SU-DHL-6 (cell line): Measurements from ENCODE around the gene FAM171A1.

Experiments
- H2AFZ ChIP-seq: fragments of 200-600 bp; sonication (generic); 2 replicates; pipeline ENCODE4 v1.6.1; 2014; ENCODE audit warnings: low read depth, mild to moderate bottlenecking, moderate library complexity, mixed read lengths, antibody characterized with exemption, low read length; ENCODE audit not compliant: severe bottlenecking
- H3F3A ChIP-seq: fragments of 200-600 bp; shearing (Covaris generic); 2 replicates; pipeline ENCODE4 v1.6.0; 2016; ENCODE audit warnings: antibody characterized with exemption, mild to moderate bottlenecking; ENCODE audit not compliant: insufficient read depth
- H3K27ac ChIP-seq: fragments of 200-600 bp; sonication (generic); 2 replicates; pipeline ENCODE4 v1.5.1; 2016; ENCODE audit warnings: low read depth, mild to moderate bottlenecking, low read length, moderate library complexity, mixed read lengths
- H3K27me3 ChIP-seq: fragments of 200-600 bp; sonication (generic), shearing (Covaris generic); 2 replicates; pipeline ENCODE4 v1.6.0; 2014; ENCODE audit warnings: mild to moderate bottlenecking, low read length
- H3K36me3 ChIP-seq: fragments of 200-600 bp; sonication (generic); 2 replicates; pipeline ENCODE4 v1.6.1; 2014; ENCODE audit warnings: mild to moderate bottlenecking, low read length, mixed read lengths
- H3K4me2 ChIP-seq: fragments of 300-600, 200-600 bp; shearing (Covaris generic), sonication (generic); 2 replicates; pipeline ENCODE4 v1.6.0; 2014; ENCODE audit warnings: low read length, low read depth, mild to moderate bottlenecking; ENCODE audit not compliant: poor library complexity, severe bottlenecking
- H3K4me3 ChIP-seq: fragments of 200-600 bp; sonication (generic); 2 replicates; pipeline ENCODE4 v1.5.1; 2014; ENCODE audit warnings: antibody characterized with exemption, low read length, mild to moderate bottlenecking, mixed read lengths; ENCODE audit not compliant: insufficient read depth, poor library complexity, severe bottlenecking
- H3K79me2 ChIP-seq: fragments of 200-600 bp; sonication (generic); 2 replicates; pipeline ENCODE4 v1.6.1; 2014; ENCODE audit warnings: mild to moderate bottlenecking, low read length, moderate library complexity; ENCODE audit not compliant: insufficient read depth
- H3K9ac ChIP-seq: fragments of 200-600 bp; sonication (generic); 2 replicates; pipeline ENCODE4 v1.7.0; 2014; ENCODE audit warnings: mild to moderate bottlenecking, low read length
- H3K9me2 ChIP-seq: fragments of 200-600 bp; sonication (generic); replicated peaks from 2 replicates; pipeline ENCODE4 v1.6.1; 2014; ENCODE audit warnings: low read length; ENCODE audit not compliant: insufficient read depth
- H3K9me3 ChIP-seq: fragments of 200-600 bp; sonication (generic); 2 replicates; pipeline ENCODE4 v1.6.1; 2014; ENCODE audit warnings: low read length, mixed read lengths; ENCODE audit not compliant: insufficient read depth
- H4K20me1 ChIP-seq: fragments of 200-600 bp; sonication (generic); 2 replicates; pipeline ENCODE4 v1.6.1; 2014; ENCODE audit warnings: low read depth, mild to moderate bottlenecking, antibody characterized with exemption, low read length, moderate library complexity, mixed read lengths
- CTCF ChIP-seq: fragments of 200-600 bp; sonication (generic); IDR thresholded peaks from one replicate; pipeline ENCODE4 v1.5.1; 2017; ENCODE audit warnings: antibody characterized with exemption, mild to moderate bottlenecking, low read length, moderate library complexity; ENCODE audit not compliant: insufficient read depth, poor library complexity, severe bottlenecking
- EZH2phosphoT487 ChIP-seq: fragments of 200-600 bp; sonication (generic), shearing (Covaris generic); conservative IDR thresholded peaks from 2 replicates; pipeline ENCODE4 v1.6.1; 2018; ENCODE audit warnings: mild to moderate bottlenecking, antibody characterized with exemption, low read length, moderate library complexity, mixed read lengths

Gene FAM171A1

DNA sequence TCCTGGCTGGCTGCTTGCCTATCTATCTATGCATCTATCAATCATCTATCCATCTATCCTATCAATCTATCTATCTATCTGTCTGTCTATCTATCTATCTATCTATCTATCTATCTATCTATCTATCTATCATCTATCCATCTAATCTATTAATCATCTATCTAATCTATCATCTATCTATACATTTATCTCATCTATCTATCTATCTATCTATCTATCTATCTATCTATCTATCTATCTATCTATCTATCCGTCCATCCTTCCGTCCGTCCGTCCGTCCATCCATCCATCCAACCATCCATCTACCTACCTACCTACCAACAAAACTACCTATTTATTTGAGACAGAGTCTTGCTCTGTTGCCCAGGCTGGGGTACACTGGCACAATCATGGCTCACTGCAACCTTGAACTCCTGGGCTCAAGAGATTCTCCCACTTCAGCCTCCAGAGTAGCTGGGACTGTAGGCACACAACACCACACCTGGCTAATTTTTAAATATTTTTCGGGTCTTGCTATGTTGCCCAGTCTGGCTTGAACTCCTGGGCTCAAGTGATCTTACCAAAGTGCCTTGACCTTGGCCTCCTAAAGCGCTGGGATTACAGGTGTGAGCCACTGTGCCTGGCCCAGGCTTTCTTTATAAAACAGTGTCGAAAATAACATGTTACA is 107.3 kb downstream of the FAM171A1 start:
- no peak overlapping the region for H3K27ac ChIP-seq
- H3K36me3 ChIP-seq: no peaks in the 10 kb centered on the region
- no peaks in the 10 kb centered on the region for H3K79me2 ChIP-seq

DNA sequence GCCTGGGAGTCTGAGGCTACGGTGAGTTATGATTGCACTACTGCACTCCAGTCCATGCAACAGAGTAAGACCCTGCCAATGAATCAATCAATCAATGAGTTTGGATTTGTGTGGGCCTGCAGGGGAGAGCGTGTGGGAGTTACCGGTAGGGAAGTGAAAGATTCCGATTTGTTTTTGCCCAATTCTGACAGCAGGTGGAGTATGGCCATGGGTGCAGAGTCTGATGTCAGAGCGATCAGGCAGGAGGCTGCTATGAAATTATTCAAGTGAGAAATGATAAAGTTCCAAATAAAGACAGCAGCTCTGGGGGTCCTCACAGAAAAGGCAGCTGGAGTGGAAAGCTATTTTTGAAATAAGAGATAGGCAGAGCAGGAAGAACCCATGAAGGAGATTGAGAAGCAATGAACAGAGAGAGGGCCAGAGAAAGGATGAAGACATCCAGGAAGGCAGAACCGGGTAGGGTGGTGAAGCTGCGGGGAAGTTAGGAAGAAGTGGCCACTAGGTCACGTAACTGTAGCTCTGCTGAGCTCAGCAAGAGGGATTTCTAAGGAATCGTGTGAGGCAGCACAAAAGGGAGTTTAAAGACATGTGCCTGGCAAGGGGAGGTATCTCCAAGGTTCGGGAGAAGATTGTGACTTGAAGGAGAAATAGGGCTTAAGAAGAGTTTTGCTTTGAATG is 108.9 kb downstream of the FAM171A1 start:
- no peak overlapping the region for H3K4me3 ChIP-seq

More for the DNA sequence above, 107.3 kb downstream of the FAM171A1 start:
- TF ChIP-seq CTCF: no peak
- TF ChIP-seq EZH2phosphoT487: no peak
- H3K4me2 ChIP-seq: no peak overlapping the region
- H3K9ac ChIP-seq: no peak overlapping the region
- no peaks in the 10 kb centered on the region for H3F3A ChIP-seq
- no peak overlapping the region for H2AFZ ChIP-seq
- H4K20me1 ChIP-seq: no peaks in the 10 kb centered on the region
- no peaks in the 10 kb centered on the region for H3K27me3 ChIP-seq
- no peaks in the 10 kb centered on the region for H3K9me3 ChIP-seq
- no peak overlapping the region for H3K4me3 ChIP-seq
- no peaks in the 10 kb centered on the region for H3K9me2 ChIP-seq

DNA sequence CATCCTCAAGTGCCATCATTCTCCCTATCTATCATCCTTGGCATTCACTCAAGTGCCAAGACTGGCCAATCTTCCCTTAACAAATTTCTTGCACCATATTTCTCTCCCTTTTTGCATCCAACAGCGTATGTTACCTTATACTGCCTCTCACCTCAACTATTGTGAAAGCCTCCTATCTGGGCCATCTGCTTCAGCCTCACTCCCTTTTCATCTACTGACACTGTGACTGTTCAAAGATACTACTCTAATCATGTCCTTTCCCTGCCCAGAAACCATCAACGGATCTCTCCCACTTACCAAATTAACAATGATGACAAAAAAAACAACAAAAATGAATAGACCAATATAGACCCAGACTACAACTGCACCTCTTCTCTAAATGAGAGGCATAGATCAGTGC is 112.0 kb downstream of the FAM171A1 start:
- no peaks in the 10 kb centered on the region for H4K20me1 ChIP-seq
- no peak overlapping the region for H2AFZ ChIP-seq
- no peaks in the 10 kb centered on the region for H3K27me3 ChIP-seq
- no peaks in the 10 kb centered on the region for H3F3A ChIP-seq
- no peak overlapping the region for H3K27ac ChIP-seq
- no peaks in the 10 kb centered on the region for H3K36me3 ChIP-seq
- no peaks in the 10 kb centered on the region for H3K9me2 ChIP-seq
- no peak overlapping the region for H3K4me2 ChIP-seq
- H3K79me2 ChIP-seq: no peaks in the 10 kb centered on the region
- H3K9ac ChIP-seq: no peak overlapping the region
- no peaks in the 10 kb centered on the region for H3K9me3 ChIP-seq
- H3K4me3 ChIP-seq: no peak overlapping the region
- TF ChIP-seq EZH2phosphoT487: no peak
- TF ChIP-seq CTCF: no peak

More for the DNA sequence above, 108.9 kb downstream of the FAM171A1 start:
- no peaks in the 10 kb centered on the region for H3K27me3 ChIP-seq
- H3K27ac ChIP-seq: no peak overlapping the region
- no peaks in the 10 kb centered on the region for H3K79me2 ChIP-seq
- H3F3A ChIP-seq: no peaks in the 10 kb centered on the region
- no peak overlapping the region for H3K4me2 ChIP-seq
- H2AFZ ChIP-seq: no peak overlapping the region
- no peaks in the 10 kb centered on the region for H4K20me1 ChIP-seq
- TF ChIP-seq CTCF: no peak
- TF ChIP-seq EZH2phosphoT487: no peak
- H3K36me3 ChIP-seq: no peaks in the 10 kb centered on the region
- no peaks in the 10 kb centered on the region for H3K9me2 ChIP-seq
- H3K9me3 ChIP-seq: no peaks in the 10 kb centered on the region
- H3K9ac ChIP-seq: no peak overlapping the region
